NCI-H460 (cell line): ENCODE results near the gene SAMD13. TPM values are rescaled to one million over a fixed set of nuclear protein-coding genes. Genes with fewer than 3 reads are reported as not detected.

Experiments used
- DNase-seq: peaks from one replicate; pipeline ENCODE4 v3.0.0-alpha.2; 2016; ENCODE audit warnings: low read depth; ENCODE audit errors: extremely low read depth
- total RNA-seq: library from RNA; depleted of rRNA; stranded (reverse); fragments of >200 nt; shearing (Covaris generic); gene quantifications from 2 replicates; pipeline ENCODE4 v1.2.3, GENCODE V29; 2014

SAMD13 gene
- total RNA-seq, 1 experiment from 2014 or later: 8.9 TPM

- no peak for DNase-seq
These were observed 65.7 kb downstream of the SAMD13 start for GRCh38 chr1:84367219-84367618.

- DNase-seq: no peak
These were observed 66.9 kb downstream of the SAMD13 start for GRCh38 chr1:84368441-84368840.

GRCh38 chr1:84370266-84370665, 68.8 kb downstream of the SAMD13 start:
- no peak for DNase-seq

GRCh38 chr1:84370831-84371394, 69.4 kb downstream of the SAMD13 start:
- no peak for DNase-seq

- DNase-seq: no peak
These were observed 72.1 kb downstream of the SAMD13 start for GRCh38 chr1:84373436-84374141.

- no peak for DNase-seq
These were observed 73.6 kb downstream of the SAMD13 start for GRCh38 chr1:84374991-84375696.

GRCh38 chr1:84376000-84376910, 74.7 kb downstream of the SAMD13 start:
- DNase-seq: no peak

- DNase-seq: no peak
These were observed 76.1 kb downstream of the SAMD13 start for GRCh38 chr1:84377480-84378095.

- DNase-seq: no peak
These were observed 77.8 kb downstream of the SAMD13 start for GRCh38 chr1:84379138-84379916.

GRCh38 chr1:84379917-84380180, 78.3 kb downstream of the SAMD13 start:
- DNase-seq: no peak

- DNase-seq: no peak
These were observed 80.6 kb downstream of the SAMD13 start for GRCh38 chr1:84382127-84382526.

GRCh38 chr1:84385347-84385746, 83.8 kb downstream of the SAMD13 start:
- DNase-seq: no peak

- no peak for DNase-seq
These were observed 85.4 kb downstream of the SAMD13 start for GRCh38 chr1:84386716-84387479.

- DNase-seq: no peak
These were observed 86.1 kb downstream of the SAMD13 start for GRCh38 chr1:84387480-84388163.

GRCh38 chr1:84390226-84390625, 88.7 kb downstream of the SAMD13 start:
- no peak for DNase-seq

GRCh38 chr1:84398175-84399155, 97.0 kb downstream of the SAMD13 start, which contains the start of gene DNASE2B:
DNASE2B (plus strand) TSS chr1:84398484; CDS start chr1:84398565, 81 bp downstream.
- DNase-seq: no peak
